Stimulated activated naive CD8-positive, alpha-beta T cell treated with anti-CD3 and anti-CD28 coated beads, Interleukin-15, Interleukin-2, amounts not matched to agents 100 ng/mL and 50 ng/mL, for 24 hours (primary cell): ENCODE data around the gene ACBD3.
A peak's percentile ranks its signal among the peaks of the same experiment; 100 is the strongest.

ENCODE experiments used
- H3K27ac Mint-ChIP-seq: one replicate; pipeline ENCODE4 v1.8.0; 2021; ENCODE audit warnings: mild to moderate bottlenecking, mixed read lengths
- H3K27me3 Mint-ChIP-seq: one replicate; pipeline ENCODE4 v1.8.0; 2021; ENCODE audit warnings: mixed read lengths
- H3K36me3 Mint-ChIP-seq: one replicate; pipeline ENCODE4 v1.8.0; 2021; ENCODE audit warnings: low read depth, mixed read lengths
- H3K4me1 Mint-ChIP-seq: one replicate; pipeline ENCODE4 v1.8.0; 2021; ENCODE audit warnings: low read depth, mixed read lengths
- H3K4me3 Mint-ChIP-seq: one replicate; pipeline ENCODE4 v1.8.0; 2021; ENCODE audit warnings: mild to moderate bottlenecking, mixed read lengths
- H3K9me3 Mint-ChIP-seq: one replicate; pipeline ENCODE4 v1.8.0; 2021; ENCODE audit warnings: mixed read lengths

Gene ACBD3

DNA sequence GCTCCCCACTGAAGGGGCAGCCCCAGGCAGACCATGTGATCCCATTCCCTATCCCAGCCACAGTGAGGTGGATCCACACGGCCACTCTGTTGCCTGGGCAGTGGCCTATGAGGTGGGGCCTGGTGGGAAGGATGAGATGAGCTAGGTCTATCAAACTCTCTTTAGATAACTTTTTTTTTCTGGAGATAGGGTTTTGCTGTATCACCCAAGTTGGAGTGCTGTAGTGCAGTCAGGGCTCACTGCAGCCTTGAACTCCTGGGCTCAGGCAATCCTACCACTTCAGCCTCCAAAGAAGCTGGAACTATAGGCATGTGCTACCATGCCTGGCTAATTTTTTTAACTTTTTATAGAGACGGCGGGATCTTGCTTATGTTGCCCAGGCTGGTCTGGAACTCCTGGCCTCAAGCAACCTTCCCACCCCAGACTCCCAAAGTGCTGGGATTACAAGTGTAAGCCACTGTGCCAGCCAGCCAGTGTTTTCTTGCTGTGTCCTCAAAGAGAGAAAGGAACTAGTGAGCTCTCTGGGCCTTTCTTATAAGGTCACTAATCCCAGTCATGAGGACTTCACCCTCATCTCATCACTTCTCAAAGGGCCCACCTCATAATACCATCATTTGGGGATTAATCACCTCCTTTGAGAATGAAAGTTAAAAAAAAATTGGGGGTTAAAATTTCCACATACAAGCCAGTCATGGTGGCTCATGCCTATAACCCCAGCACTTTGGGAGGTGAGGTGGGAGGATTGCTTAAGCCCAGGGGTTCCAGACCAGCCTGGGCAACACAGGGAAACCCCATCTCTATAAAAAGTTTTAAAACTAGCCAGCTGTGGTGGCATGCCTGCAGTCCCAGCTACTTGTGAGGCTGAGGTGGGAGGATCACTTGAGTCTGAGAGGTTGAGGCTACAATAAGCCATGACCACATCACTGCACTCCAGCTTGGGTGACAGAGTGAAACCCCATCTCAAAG, 87.4 kb downstream of the ACBD3 start:
- no peaks in the 10 kb centered on the region for H3K9me3 Mint-ChIP-seq
- peaks cover 5% of the 10 kb centered on the region for H3K27me3 Mint-ChIP-seq
- no peak overlapping the region for H3K4me3 Mint-ChIP-seq
- H3K27ac Mint-ChIP-seq, result peak overlapping the region; percentile 4
- H3K4me1 Mint-ChIP-seq, result peaks cover 23% of the 10 kb centered on the region
- no peaks in the 10 kb centered on the region for H3K36me3 Mint-ChIP-seq

GRCh38 chr1:226097866-226098625, 88.5 kb downstream of the ACBD3 start:
- no peaks in the 10 kb centered on the region for H3K36me3 Mint-ChIP-seq
- no peaks in the 10 kb centered on the region for H3K9me3 Mint-ChIP-seq
- no peak overlapping the region for H3K27ac Mint-ChIP-seq
- H3K4me1 Mint-ChIP-seq, result peaks cover 23% of the 10 kb centered on the region
- no peak overlapping the region for H3K4me3 Mint-ChIP-seq
- H3K27me3 Mint-ChIP-seq, result peaks cover 5% of the 10 kb centered on the region

DNA sequence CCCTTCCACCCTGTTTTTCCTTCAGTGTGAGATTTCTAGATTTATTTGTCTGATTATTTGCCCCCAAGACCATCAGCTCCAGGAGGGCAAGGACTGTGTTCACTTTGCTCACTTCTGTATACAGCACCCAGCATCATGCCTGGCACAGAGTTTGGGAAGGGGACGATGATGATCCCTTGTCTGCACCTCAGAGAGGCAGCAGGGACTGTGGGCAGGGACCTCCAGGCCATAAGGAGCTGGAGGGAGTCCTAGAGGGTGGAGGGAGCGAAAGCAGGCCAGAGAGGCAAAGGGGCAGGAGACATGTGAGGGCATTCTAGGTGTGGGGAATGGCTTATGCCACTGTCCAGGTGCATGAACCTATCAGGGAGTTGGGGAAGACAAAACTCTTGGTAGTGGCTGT, 91.3 kb downstream of the ACBD3 start:
- H3K4me3 Mint-ChIP-seq, result no peak overlapping the region
- no peaks in the 10 kb centered on the region for H3K36me3 Mint-ChIP-seq
- H3K9me3 Mint-ChIP-seq, result no peaks in the 10 kb centered on the region
- peaks cover 13% of the 10 kb centered on the region for H3K4me1 Mint-ChIP-seq
- H3K27ac Mint-ChIP-seq, result no peak overlapping the region
- H3K27me3 Mint-ChIP-seq, result peaks cover 5% of the 10 kb centered on the region
